Measurements from ENCODE around the gene HECTD3.

DNA sequence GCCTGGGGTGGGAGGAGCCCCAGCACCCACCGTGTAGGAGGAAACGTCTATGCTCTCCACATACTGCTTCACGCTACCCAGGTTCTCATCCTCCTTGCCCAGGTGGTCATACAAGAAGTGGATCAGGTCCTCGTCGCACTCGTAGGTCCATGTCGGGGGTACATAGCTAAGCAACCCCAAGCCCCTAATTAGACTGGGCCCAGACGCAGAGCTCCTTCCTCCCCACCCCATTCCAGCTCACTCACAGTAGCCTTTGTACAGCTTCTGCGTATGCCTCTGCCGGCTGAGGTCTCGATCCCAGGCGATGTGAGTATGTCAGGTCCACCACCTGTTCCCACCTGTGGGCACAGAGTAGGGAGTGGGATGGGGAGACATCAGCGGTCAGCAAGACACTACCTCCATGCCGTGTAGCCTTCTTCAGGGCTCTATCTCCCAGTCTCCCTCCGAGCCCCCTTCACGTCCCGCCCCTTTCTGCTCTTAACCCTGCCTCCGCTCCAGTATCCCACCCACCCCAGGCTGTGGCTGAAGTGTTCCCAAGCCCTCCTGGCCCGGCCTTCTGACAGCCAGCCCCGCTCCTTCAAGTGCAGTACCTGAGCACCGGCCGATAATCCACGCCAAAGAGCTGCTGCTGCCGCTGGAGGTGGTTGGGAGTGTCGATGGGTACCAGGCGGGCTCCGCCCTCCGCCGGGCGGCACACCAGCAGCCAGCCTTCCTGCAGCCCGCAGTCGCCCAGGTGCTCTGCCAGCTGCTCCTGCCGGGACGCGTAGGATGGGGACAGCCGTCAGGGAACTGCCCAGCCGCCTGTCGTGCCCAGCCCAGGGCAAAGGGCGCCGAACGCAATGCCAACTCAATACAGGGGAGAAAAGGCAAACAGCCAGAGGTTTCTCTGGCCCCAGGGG is 919 bp downstream of the HECTD3 start:
- TF ChIP-seq, protein P1, sequence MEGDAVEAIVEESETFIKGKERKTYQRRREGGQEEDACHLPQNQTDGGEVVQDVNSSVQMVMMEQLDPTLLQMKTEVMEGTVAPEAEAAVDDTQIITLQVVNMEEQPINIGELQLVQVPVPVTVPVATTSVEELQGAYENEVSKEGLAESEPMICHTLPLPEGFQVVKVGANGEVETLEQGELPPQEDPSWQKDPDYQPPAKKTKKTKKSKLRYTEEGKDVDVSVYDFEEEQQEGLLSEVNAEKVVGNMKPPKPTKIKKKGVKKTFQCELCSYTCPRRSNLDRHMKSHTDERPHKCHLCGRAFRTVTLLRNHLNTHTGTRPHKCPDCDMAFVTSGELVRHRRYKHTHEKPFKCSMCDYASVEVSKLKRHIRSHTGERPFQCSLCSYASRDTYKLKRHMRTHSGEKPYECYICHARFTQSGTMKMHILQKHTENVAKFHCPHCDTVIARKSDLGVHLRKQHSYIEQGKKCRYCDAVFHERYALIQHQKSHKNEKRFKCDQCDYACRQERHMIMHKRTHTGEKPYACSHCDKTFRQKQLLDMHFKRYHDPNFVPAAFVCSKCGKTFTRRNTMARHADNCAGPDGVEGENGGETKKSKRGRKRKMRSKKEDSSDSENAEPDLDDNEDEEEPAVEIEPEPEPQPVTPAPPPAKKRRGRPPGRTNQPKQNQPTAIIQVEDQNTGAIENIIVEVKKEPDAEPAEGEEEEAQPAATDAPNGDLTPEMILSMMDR (conservative IDR thresholded peaks at IDR 0.05; ENCODE audit: low read length), result no peak
- TF ChIP-seq EZH2phosphoT487 (IDR thresholded peaks at IDR 0.05; ENCODE audit: borderline replicate concordance, low read depth, low read length), result no peak

Data from OCI-LY7 (cell line).